NCI-H1105 (cell line): ENCODE data around the gene PIP5KL1.
"Not testable (repeated sequence)": the region's sequence is repeated elsewhere in the genome, so short reads cannot be mapped to it uniquely, and the experiment has no call there.

Experiments used
- DNase-seq: peaks from one replicate; lab custom pipeline; 2025; lab: John Stamatoyannopoulos, UW

Gene PIP5KL1

DNA sequence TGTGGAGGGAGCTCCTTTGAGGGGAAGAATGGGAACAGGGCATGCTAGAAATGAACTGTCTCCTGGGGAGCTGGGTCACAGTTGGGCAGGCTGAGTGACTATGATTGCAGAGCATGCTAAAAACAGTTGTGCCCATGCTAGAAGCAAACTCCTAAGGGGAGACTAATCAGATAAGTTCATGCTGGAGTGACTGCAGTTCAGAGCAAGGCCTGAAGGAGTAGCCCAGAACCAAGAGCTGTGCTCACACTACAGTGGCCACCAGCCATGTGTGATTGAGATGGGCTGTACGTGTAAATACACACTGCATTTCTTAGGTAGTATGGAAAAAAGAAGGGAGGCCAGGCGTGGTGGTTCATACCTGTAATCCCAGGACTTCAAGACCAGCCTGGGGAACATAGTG is 42.8 kb downstream of the PIP5KL1 start:
- DNase-seq: no peak

DNA sequence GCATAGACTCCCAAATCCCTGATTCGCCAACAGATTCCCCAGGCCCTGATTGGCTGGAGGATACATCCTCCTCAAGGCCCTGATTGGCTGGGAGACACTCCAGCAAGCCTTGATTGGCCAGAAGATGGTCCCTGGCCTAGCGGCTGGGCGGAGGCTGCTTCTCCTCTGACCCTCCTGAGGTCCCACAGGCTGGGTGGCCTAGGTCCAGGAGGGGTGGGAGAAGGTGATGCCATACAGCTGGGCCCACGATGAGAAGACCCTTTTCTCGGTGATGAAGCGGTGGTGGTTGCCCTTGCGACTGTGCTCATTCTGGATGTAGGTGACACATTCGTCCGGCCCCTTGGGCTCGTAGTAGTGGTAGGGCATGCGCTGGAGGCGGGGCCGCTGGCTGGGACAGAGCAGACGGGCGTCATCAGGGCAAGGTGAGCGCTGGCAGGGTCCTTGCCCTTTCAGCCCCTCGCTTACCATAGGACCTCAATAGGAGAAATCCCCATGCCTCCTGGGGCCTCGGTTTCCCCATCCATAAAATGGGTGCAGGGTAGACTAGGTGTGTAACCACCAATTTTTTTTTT is 44.1 kb downstream of the PIP5KL1 start:
- no peak for DNase-seq

GRCh38 chr9:127885508-127886281 is 44.9 kb downstream of the PIP5KL1 start:
- no peak for DNase-seq

GRCh38 chr9:127884976-127885490 is 45.5 kb downstream of the PIP5KL1 start:
- no peak for DNase-seq

DNA sequence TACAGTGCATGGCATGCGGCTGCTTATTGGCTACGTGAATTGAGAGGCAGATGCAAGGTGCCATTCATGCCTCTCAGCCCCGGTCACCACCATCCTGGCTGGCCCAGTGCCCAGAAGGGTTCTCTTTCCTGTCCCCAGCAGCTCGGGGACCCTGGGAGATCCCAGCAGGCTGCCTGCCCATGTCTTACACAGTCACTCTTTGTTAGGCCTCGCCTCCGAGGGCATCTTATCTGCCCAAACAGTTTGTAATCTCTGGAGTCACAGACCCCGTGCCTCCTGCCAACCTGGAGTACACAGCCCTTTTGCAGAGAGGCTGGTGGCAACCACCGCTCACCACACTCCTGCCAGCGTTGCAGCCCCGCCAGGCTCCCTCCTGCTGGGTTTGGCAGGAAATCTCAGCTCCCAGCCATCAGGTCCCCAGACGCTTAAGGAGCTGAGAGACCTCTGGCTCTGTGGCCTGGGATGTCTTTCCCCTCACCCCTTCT is 46.1 kb downstream of the PIP5KL1 start:
- peak; percentile 73 for DNase-seq

- DNase-seq: no peak
These were observed 46.6 kb downstream of the PIP5KL1 start for GRCh38 chr9:127883959-127884358.

DNA sequence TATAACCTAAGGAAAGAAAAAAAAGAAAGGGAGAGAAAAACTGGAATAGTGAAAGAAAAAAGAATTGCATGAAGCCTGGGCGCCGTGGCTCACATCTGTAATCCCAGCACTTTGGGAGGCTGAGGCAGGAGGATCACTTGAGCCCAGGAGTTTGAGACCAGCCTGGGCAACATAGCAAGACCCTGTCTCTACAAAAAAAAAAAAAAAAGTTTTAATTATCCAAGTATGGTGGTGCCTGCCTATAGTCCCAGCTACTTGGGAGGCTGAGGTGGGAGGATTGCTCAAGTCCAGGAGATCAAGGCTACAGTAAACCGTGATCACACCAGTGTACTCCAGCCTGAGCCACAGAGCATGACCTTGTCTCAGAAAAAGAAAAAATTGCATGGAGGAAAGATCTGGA is 48.9 kb downstream of the PIP5KL1 start:
- not testable (repeated sequence) for DNase-seq

GRCh38 chr9:127880143-127880542 is 50.4 kb downstream of the PIP5KL1 start:
- no peak for DNase-seq

- DNase-seq: no peak
These were observed 51.8 kb downstream of the PIP5KL1 start for GRCh38 chr9:127878652-127879390.

DNA sequence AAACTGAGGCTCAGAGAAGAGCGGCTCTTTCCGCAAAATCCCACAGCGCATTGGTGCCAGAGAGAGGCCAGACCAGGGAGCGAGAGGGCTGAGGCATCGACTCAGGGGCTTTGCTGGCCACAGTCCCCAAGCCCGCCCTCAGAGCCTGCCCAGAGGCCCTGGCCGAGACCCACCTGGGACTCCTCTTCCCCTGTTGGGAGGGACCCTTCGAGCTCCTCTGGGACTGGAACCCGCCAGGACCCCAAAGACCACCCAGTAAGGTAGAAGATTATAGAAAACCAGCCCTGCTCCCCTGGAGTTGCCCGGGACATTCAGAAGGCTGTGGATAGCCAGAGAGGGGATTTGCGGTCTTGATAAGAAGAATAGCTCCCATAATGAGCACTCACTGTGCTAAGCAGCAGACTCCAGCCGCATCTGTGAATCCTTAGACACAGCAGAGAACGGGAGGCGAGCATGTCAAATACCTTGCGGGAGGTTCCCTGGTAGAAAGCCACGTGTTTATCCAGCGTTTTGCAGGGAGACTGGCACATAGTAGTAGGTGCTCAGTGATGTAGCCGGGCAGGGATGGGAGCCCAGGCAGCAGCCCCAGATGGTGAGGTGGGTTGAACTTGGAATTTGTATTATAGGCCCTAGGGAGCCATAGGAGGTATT is 52.5 kb downstream of the PIP5KL1 start:
- DNase-seq: no peak

DNA sequence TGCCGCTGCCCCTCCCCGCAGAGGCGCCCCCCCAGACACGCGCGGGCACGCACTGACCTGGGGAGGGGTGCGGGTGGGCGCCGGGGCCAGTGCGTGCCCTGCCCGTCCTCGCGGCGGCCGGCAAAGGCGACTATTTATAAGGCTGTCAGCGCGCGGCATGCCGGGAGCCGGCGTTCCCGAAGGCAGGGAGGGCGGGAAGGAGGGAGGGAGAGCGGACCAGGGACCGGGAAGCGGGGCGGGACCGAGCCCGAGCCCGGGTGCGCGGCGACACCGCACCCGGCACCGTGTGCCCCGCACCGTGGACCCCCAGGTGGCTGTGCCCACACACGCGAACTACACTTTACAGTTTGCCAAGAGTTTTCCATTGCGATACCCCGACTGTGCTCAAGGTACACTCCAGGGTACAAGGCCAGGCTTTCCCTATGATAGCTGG is 53.0 kb downstream of the PIP5KL1 start, which contains the start of gene AK1:
TSS of gene AK1 (minus strand) at position 110 of the 433 bp plus-strand sequence. CDS start 3,058 bp downstream, outside the sequence.
- DNase-seq: peak; percentile 60

- DNase-seq: no peak
These were observed 53.6 kb downstream of the PIP5KL1 start for GRCh38 chr9:127876764-127877562.

DNA sequence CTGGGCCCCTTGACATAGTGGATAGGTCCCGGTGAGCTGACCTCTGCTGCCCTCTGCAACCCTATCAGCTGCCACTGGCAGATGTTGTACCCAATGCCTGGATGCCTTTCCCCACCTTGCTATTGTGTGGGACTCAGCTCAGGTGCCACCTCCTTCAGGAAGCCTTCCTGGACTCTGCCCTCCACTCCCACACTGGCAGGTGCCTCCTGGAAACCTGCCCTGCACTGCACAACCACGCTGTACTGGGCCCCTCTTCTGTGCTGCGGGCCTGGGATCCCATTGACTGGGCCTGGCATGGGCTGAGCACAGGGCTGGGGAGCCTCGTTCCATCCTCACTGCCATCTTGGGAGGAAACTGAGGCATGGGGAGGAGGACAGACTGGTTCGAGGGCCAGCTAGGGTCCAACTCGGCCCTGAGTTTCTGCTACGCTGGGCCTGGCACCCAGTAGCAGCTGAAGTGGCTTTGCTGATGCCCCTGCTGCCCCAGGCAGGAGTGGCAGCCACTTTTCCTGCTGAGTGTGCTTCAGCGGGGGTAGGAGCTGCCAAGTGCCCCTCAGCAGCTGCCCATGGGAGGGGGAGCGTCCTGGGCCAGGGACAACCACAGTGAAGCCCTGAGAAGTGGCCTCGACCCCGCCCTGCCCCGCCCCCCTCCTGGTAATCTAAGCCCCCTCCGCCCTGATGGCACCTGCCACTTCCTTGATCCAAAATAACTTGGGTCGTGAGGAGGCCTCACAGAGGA is 54.4 kb downstream of the PIP5KL1 start:
- no peak for DNase-seq

GRCh38 chr9:127875306-127875966 is 55.1 kb downstream of the PIP5KL1 start:
- DNase-seq: no peak

- DNase-seq: no peak
These were observed 56.0 kb downstream of the PIP5KL1 start for GRCh38 chr9:127874301-127875221.

GRCh38 chr9:127873886-127874285 is 56.7 kb downstream of the PIP5KL1 start:
- DNase-seq: no peak

- DNase-seq: no peak
These were observed 57.3 kb downstream of the PIP5KL1 start for GRCh38 chr9:127873223-127873691.

DNA sequence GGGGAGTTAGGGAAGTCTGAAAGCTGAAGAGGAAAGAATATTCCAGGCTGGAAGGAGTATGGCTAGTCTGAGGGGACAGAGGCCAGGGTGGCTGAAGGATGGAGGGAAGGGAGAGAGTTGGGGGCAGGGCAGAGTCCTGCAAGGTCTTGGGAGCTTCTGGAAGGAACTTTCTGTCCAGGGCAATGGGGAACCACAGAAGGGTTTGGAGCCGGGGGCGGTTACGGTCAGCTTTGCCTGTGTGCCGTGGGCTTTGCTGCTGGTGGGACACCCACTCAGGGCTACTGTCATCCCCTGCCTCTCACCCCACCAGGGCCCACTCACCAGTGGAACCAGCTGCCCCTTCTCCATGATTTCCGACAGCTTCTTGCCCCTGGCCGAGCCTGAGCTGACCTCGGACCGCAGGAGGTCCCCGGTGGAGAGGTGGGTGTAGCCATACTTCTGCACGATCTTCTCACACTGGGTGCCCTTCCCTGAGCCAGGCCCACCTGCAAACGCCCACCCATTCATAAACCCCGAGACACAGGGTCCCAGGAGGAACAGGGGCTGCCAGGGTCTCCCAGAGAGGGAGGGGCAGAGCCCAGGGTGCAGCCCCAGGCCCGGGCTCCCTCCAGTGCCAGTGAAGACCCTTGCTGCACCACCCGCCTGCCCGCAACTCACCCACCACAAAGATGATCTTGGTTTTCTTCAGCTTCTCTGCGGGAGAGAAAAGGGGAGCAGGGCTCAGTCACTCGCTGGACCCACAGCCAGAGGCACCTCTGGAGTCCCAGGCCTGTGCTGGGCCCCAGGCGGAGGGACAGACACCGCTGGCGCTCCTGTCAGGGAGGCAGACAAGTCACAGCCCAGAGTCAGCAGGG is 58.0 kb downstream of the PIP5KL1 start:
- no peak for DNase-seq
